GM19455 (cell line): ENCODE measurements around the gene KRT86.
"Not testable (repeated sequence)": the region's sequence is repeated elsewhere in the genome, so short reads cannot be mapped to it uniquely, and the experiment has no call there.

Source experiments
- ATAC-seq: cut with Tn5 transposase; IDR thresholded peaks from one replicate; pipeline ENCODE4 v1.9.1; 2021; ENCODE audit not compliant: unreplicated experiment

The KRT86 gene

DNA sequence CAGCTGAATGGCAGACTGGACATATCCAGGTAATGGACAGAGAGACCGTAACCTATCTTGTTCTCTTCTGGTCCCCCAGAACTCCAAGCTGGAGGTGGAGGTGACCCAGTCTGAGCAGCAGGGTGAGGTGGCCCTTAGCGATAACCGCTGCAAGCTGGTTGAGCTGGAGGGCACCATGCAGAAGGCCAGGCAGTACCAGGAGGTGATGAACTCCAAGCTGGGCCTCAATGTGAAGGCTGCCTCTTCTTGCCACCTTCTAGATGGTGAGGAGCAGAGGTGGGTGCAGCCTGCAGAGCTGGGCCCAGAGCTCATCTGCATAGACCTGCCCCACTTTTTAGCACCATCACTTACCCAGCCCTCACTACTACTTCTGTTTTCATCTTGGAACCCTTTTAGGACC lies 7.2 kb upstream of the KRT86 start:
- no peak for ATAC-seq

DNA sequence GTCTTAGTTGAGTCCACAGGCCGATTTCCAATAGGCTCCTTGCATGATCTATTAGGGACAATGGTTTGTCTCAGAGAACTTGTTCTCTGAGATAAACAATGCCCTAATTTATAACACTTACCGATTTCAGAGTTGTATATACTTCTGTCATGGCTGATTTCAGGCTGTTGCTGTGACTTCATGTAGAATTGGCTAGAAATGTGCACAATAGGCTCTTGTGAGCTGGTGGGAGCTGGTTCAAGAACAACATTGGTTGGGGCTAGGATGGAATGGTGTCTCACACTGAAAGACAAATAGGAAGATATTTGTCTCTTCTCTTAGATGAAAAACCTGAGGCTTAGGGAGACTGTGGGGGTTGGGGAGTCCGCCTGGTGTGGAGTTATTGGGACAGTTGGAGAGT lies 6.7 kb upstream of the KRT86 start:
- no peak for ATAC-seq

DNA sequence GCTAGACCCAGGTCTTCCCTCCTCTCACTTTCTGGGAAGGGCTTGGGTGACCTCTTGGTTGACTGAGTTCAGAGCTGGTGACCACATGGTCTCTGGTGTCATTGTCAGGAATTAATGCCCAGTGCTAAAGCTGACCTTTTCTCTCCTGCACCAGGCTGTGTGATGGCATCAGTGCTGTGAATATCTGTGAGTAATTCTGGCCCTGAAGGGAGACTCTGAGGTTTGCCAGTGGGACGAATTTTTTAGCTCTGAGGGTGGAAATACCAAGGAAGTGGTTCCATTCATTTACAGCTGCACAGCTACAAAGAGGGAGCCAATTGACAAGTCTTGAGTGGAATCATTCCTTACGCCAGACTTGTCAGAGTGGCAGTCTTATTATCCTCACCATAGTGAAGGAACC lies 6.2 kb upstream of the KRT86 start:
- ATAC-seq, result no peak

DNA sequence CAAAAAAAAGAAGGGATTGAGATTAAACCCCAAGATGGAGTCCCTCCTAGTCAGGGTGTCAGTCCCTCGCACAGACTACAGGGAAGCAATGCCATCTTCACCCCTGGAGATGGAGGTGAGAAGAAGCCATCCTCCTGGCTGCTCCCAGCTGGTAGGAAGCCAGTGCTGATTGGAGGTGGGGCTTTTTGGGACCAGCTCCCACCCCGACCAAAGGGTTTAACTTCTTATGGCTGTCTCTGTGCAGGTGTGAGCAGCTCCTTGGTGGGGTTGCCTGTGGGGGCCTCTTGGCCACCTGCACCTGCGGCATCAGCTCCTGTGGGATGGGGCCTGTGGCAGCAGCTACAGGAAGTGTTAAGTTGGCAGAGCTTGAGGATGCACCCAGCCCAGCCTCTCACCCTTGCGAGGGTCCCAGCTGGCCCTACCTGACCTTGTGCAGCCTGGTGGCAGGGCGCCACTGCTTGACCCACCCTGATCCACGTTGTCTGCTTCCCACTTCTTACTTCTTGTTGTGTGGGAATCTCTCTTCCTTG lies 3.8 kb upstream of the KRT86 start:
- no peak for ATAC-seq

DNA sequence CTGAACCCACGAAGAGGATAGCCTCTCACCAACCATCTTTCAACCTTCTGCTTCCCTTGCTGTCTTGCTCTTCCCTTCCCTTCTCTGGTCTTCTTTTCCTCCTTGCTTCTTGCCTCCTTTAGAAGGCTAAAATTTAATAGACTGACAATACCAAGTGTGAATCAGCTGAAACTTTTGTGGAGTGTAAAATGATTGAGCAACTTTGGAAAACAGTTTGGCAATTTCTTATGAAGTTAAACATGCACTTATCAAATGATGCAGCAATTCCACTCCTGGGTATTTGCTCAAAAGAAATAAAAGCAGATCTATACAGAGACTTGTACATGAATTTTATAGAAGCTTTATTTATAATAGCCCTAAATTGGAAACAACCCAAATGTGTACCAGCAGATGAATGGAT lies 3.3 kb upstream of the KRT86 start:
- ATAC-seq, result no peak

DNA sequence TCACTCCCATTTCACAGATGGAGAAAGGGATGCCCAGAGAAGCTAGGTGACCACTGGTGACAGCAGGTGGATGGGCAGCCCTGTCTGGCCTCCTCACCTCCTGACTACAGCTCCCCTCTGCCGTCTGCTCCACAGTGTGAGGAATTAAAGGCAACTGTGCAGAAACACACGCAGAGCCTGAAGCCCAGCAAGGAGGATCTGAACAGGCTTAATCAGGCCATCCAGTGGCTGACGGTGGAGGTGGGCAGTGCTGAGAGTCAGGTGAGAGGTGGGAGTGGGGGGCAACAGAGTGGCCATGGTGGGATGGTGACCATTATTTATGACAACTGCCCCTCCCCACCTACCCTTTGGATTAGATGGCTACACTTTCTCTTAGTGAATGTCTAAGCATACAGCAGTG lies 1.2 kb downstream of the KRT86 start:
- no peak for ATAC-seq

DNA sequence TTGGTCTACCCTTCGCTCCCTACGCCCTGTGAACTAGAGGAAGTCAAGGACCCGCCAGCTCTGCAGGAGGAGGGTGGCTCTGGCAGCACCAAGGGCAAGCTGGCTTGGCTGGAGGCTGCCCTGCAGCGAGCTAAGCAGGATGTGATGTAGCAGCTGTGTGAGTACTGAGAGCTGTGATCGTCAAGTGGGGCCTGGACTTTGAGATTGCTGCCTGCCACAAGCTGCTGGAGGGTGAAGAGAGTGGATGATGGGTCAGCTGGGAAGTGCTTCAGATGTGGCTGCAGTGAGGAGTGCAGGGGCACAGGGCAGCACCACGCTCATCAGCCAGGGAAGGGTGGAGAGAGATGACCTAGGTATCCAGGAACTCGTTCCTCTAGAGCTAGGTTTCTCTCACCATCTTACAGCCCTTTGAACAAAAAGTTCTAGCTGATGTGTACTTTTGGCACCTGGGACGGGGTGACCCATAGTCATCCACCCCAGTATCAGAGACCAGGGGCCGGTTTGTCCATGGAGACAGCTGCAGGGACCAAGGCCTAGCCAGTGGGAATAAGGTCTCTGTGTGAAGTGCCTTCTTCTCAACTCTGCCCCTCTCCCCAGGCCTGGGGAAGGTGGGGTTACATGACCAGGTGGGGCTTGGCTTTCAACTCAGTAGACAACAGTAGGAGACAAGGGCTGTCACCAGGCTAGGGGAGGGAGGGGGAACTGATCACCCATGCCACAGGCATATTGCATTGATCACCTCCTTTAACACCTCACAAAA lies 3.2 kb downstream of the KRT86 start:
- no peak for ATAC-seq

DNA sequence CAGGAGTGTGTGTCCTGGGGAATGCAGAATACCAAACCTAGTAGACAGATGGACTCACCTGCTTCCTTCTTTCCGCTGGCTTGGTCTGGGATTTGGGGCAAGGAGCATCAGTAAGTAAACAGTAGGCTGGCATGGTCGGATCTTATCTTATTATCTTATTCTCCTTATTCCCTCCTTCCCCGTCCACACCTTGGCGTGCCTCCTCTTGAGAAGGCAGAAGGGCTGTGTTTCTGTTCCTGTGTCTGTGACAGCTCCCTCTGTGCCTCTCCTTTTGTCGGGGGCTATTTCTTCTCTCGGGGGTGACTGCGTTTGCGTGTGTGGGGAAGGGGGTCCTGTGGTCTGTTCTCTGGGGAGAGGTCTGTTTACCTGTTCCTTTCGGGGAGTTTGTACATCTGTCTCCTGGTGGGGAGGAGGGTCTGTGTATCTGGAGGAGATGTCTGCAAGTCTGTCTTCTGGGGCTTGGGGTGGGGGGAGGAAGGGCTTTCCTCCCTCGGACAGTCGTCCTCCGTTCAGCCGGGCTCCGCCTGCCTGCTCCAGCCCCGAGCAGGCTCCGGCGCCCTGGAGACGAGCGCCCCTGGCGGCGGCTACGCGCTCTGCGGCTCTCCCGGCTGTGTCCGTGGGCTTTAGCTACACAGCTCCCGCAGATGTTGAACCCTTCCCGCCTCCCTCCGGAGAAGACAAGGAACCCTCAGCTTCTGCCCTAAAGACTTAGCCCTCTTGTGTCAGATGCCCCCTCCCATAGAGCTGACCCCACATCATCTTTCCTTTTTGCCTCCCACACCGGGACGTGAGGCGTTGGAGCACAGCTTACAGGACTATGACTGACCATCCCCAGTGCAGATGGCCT lies 4.4 kb downstream of the KRT86 start:
- ATAC-seq, result peak; percentile 64

DNA sequence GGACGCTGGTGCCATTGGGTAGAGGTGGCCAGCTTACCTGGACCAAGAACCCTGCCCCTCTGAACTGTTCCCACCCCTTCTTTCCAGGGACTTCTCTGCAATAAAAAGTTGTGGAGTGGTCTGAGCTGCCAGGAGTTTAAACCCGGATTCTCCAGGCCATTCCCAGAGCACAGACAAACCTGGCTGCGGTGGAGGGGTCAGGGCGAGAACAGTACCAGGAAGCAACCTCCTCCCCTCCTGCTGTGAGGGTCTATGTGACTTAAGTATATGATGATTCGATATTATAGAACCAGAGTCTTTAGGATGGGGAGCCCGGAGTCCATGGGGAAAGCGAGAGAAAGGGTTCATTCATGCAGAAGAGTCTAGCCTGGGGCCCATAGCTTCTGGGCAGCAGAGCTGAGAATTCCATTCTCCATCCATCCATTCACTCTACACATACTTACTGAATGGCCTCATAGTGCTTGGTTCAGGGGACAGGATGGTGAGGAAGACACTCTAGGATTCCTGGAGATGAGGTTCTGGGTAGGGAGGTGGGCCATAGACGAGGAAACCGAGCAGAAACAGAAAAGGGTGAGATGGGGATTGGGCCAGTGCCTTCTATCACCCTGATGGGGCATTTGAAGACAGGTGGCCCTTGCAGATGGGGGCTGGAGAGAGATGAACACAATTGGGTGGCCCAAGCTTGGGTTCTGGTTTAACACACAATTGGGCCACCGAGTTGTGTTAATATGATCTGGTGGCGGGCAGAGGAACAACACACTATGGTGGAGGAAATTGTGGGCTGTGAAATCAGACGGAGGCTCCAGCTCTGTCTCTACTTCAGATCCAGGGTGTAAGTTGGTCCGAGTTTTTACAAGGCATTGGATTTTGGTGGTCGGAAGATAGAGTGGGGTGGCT lies 5.2 kb downstream of the KRT86 start:
- no peak for ATAC-seq

DNA sequence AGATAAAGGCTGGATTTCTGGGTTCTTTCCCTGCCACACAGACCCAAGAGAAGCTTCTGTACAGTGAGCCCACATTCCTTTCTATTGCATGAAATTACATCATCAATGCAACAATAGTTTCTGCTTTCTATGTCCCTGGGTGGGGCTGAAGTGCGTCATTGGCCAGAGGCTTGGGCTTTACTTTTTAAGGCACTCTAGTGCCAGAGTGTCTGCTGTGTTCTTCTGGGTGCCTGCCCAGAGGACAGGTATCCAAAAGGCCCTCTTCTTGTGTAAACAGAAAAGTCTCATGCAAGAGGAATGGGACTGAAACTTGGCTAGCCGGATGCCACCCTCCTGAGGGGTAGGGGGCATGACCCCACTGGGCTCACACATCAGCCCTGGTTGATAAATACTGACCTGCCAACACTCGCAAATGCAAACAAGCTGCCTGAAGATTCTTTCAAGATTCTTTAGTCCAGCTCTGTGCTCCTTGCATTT lies 5.9 kb downstream of the KRT86 start:
- no peak for ATAC-seq

DNA sequence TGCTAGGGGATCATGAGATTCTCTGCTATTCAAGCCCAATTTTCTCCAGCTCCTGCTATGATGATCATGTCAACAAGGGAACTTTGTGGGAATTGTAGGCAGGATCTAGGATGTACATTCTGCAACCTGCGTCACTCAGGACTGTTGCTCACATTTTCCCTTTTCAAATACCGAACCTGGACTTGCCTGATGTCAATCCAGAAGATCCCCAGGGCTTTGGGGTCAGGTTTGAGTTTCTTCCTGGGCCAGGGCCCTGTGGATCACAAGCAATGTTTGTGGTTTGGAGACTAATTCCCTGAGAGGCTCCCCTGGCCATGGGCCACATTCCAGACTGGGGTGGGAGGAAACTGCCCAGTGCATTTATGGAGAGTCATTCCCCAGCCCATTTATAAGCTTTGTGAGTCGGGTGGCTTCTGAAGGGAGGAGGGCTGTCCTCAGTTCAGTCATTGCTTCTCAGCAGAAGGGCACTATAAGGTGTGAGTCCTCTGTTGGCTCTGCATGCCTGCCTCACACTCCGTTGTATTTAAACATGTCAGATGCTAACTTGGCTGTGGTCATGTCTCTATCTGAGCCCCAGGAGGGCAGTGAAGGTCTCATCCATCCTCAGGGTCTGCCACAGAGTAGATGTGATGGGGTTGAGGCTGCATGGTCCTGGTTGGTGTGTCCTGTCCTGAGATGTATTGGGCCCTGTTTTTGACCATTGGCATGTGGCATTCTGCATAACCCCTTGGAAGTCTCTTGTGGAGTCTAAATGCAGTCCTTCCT lies 6.5 kb downstream of the KRT86 start:
- no peak for ATAC-seq

DNA sequence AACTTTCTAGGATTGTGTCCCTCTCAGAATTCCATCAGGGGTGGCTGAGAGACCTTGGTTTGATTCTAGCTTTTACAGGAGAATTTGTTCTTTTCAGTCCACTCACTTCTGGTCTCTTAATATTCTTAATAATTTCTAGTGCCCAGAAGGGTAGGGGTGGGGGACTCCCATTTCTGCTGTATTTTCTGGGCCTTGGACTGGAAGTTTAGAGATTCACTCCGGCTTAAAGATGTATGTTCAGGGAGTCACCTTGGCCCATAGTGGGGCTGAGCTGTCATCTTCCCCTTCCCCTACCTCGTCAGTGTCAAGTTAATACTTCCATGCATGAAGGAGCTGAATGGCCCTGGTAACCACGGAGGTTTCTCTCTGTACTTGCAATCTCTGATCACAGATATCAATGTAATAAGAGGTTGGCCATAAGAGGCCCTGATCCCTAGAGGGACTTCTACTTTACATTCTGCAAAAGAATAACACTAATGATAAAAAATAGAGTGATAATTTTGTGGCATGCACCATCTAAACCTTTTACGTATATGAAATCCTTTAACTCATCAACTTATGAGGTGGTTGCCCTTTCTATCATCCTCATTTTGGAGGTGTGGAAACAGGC lies 10.2 kb downstream of the KRT86 start:
- no peak for ATAC-seq

DNA sequence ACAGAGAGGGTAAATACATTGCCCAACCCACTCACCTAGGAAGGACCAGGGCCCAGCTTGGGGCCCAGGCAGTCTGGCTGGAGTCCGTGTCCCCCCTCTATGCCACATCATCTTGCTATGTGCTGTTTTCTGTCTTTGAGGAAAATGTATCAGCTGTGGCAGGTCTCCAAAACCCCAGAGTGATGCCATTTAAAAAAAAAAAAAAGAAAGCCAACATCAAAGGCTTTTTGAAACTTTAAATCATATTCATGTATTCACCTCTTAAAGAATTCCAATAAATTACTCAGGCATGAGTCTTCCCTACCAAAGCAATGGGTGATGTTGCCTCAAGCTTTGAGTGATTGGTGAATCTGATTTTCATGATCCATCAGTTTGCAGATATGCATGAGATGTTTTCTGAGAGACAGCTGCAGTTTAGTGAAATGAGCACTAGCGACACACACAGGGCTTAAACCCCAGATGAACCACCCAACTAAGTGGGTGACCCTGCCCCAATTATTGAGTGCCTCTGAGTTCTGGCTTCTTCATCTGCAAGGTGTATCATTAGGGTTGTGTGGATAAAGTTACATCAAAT lies 10.8 kb downstream of the KRT86 start:
- ATAC-seq, result no peak

DNA sequence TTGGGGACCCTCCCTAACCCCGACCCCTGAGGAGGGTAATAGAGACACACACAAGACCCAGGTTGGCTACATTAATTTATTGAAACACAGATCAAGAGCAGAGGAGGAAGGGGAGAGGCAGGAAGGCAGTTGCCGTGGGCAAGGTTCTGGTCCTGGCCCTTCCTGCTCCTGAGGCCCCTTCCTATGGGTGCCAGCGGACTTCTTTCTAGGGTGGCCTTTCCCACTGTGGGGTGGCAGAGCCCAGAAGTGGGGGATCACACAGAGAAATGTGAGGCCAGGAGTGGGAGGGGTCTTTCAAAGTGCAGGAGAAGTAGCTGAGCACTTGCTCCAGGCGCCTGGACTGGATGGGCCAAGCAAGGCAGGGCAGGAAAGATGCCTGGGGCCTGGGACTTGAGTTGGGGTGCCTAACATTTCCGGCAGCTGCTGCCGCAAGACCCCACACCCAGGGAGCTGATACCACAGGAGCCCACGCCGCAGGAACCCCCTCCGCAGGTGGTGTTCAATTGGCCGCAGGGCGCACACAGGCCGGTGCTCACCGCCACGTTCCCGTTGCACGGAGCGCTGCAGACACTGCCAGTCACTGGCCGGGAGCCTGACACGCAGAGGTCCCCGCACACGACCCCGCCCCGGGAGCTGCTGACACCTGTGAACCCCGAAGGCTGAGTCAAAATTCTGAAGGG lies 11.5 kb downstream of the KRT86 start:
- ATAC-seq, result no peak

DNA sequence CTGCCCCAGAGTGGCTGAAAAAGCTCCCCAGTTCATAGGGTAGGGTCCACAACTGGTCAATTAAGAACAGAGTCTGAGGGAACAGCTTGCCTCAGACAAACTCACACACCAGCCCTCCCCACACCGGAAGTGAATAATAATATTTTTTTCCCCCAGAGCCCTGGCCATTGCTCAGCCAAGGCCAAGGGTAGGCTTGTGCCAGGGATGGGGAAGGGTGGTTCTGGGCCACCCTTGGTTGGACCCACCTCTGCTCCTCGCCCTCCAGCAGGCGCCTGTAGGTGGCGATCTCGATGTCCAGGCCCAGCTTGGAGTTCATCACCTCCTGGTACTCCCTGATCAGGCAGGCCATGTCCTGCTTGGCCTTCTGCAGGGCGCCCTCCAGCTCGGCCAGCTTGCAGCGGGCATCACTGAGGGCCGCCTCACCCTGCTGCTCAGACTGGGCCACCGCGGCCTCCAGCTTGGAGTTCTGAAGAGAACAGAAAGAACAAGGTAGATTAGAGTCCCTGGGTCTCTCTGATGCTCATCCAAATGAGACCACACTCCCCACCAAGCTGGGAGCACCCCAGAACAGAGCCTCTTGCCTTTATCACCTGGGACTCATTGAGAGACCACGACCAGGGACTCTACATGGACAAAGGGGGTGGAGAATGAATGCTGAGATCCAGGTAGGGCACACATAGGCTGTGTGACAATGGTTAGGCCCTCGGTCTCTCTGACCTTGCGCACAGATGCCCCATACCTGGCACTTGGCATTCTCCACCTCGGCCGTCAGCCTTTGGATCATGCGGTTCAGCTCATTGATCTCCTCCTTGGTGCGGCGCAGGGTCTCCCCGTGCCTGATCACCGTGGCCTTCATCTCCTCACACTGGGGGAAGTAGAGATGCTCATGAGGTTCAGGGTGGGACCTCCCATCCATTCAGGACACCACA lies 12.7 kb downstream of the KRT86 start:
- ATAC-seq, result not testable (repeated sequence)

DNA sequence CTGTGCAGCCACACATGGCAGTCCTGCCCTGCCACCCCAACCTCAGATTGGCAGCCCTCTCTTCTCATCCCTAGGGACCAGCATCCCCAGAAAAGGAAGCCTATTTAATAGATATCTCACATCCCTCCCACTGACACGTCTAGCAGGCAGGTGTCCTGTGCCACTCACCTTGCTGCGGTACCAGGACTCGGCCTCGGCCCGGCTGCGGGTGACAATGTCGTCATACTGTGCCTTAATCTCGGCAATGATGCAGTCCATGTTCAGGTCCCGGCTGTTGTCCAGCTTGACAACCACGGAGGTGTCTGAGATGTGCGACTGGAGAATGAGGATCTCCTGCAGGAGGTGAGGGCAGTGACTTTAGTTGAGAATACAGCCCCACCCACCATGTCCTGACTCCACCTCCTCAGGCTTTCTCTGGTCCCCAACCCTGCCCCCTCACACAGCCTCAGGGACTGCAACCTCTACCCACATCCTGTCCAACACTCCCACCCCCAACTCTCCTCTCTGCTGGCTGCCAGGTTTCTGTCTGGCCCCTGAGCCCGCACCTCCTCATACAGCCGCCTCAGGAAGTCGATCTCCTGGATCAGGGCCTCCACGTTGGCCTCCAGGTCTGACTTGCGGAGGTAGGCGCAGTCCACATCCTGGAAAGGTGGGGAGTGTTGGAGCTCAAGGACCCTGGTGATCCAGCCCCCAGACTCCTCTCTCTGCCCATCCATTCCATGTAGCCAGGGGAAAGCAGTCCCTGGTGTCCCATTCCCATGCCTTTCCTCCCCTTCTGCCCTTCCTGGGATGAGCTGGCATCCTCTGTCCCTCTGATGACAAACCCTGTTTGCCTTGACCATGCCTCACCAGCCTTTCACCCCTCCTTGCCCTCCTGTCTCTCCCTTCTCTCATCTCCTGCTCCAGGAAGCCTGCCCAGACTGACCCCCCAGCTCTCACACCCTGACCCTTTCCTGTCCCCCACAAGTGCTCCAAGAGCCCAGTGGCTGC lies 13.7 kb downstream of the KRT86 start:
- peak; percentile 68 for ATAC-seq
